Activated CD4-positive, alpha-beta memory T cell treated with anti-CD3 and anti-CD28 coated beads for 36 hours (primary cell): ENCODE results near the gene RAD51B. TPM values are rescaled to one million over a fixed set of nuclear protein-coding genes. Genes with fewer than 3 reads are reported as not detected.
A peak's percentile ranks its signal among the peaks of the same experiment; 100 is the strongest.

Source experiments
- CTCF ChIA-PET: fragments of 350-600 bp; sonication (Branson Sonifier 250); formaldehyde crosslinking; loops from one replicate; lab custom pipeline; 2021; ENCODE audit warnings: antibody characterized with exemption, inconsistent platforms; lab: Charles Lee
- POLR2A ChIA-PET: fragments of 350-600 bp; sonication (Branson Sonifier 250); formaldehyde crosslinking; loops from one replicate; lab custom pipeline; 2021; ENCODE audit warnings: antibody characterized with exemption; lab: Charles Lee
- DNase-seq: peaks from one replicate; pipeline ENCODE4 v3.0.0-alpha.2; 2020
- H3K27ac Mint-ChIP-seq: one replicate; pipeline ENCODE4 v1.8.0; 2021; ENCODE audit warnings: mixed read lengths
- H3K27me3 Mint-ChIP-seq: one replicate; pipeline ENCODE4 v1.8.0; 2021; ENCODE audit warnings: mixed read lengths
- H3K36me3 Mint-ChIP-seq: one replicate; pipeline ENCODE4 v1.8.0; 2021; ENCODE audit warnings: mixed read lengths
- H3K4me1 Mint-ChIP-seq: one replicate; pipeline ENCODE4 v1.8.0; 2021; ENCODE audit warnings: low read depth, mixed read lengths
- H3K4me3 Mint-ChIP-seq: one replicate; pipeline ENCODE4 v1.8.0; 2021; ENCODE audit warnings: mild to moderate bottlenecking, mixed read lengths
- H3K9me3 Mint-ChIP-seq: one replicate; pipeline ENCODE4 v1.8.0; 2021; ENCODE audit warnings: mixed read lengths
- intact Hi-C: fragments of 100-400 bp; cut with micrococcal nuclease; formaldehyde crosslinking; loops from one replicate; pipeline ENCODE4 v1.15.1; 2023
- total RNA-seq, 2 experiments: library from RNA; stranded (reverse); gene quantifications; one replicate each; pipeline ENCODE4 v1.2.3, GENCODE V29; 2021

The RAD51B gene
- total RNA-seq, 2 experiments from 2014 or later: 32.3 to 34.3 TPM

DNA sequence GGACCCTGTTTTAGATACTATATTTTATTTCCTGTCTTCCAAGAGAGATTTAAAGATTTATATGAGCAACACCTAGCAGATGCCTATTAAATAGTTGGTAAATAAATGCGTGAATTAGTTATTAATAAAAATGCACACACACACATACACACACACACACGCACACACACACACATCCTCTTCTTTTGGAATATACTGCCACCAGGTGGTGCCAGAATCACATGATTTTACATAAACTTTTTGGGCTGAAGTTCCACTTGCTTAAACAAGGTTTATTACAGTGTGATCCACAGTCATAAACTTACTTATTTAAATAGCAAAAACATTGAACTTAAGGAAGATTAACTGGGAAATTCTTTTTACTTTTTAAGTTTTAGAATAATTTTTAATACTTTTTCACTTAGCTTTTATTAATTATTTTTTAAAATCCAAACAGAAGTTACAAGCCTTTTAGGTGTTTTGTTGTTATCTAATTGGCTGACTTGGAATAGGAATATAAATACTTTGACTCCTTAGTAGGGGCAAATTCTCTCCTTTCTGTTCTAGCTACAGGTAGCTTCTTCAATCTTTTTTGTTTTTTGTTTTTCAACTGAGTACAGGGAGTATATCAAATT is 17.5 kb downstream of the RAD51B start:
- DNase-seq: peak; percentile 53
- Mint-ChIP-seq H3K27ac (no peak overlapping the region), H3K27me3 (no peaks in the 10 kb centered on the region), H3K4me1 (no peaks in the 10 kb centered on the region), H3K4me3 (no peak overlapping the region), H3K9me3 (no peaks in the 10 kb centered on the region), H3K36me3 (peaks cover 13% of the 10 kb centered on the region)
- POLR2A ChIA-PET: no interaction called here
- intact Hi-C loops: no loop called here
- CTCF ChIA-PET: interaction anchor here (0.6 to 1.9 kb wide), 8 partner anchors 10 to 1011 kb away, joined by 3 to 7 read pairs (median 3); no protein-coding TSS in a partner anchor

DNA sequence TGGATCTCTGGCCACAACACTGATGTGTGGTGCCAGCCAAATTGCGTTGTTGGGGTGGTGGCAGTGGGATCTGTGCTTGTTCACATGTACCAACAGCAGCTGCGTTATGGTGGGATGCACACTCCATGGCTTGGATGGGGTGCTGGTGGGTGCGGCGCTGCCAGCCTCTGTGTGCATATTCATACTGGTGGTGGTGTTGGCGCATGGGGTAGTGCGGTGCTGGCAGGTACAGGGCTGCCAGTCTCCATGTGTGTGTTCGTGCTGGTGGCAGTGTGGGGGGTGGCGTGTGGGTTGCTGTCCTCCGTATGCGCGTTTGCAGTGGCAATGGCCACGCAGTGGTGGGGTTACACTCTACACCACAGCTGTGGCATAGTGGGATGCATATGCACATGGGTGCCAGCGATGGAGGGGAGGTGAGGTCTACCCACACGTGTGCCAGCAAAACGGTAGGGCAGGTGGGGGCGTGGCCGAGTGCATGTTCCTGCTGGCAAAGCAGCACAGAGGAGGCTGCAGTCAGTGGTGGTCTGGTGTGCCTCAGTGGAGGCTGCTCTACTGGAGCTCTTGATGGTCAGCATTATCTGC is 26.5 kb downstream of the RAD51B start:
- Mint-ChIP-seq H3K4me3 (no peak overlapping the region), H3K9me3 (peaks cover 19% of the 10 kb centered on the region), H3K27ac (no peak overlapping the region), H3K27me3 (no peaks in the 10 kb centered on the region), H3K4me1 (no peaks in the 10 kb centered on the region), H3K36me3 (peaks cover 28% of the 10 kb centered on the region)
- DNase-seq: no peak
- POLR2A ChIA-PET: no interaction called here
- CTCF ChIA-PET: interaction anchor here (0.6 kb wide), 1 partner anchor 37 kb away, joined by 4 read pairs; no protein-coding TSS in a partner anchor
- intact Hi-C loops: no loop called here

DNA sequence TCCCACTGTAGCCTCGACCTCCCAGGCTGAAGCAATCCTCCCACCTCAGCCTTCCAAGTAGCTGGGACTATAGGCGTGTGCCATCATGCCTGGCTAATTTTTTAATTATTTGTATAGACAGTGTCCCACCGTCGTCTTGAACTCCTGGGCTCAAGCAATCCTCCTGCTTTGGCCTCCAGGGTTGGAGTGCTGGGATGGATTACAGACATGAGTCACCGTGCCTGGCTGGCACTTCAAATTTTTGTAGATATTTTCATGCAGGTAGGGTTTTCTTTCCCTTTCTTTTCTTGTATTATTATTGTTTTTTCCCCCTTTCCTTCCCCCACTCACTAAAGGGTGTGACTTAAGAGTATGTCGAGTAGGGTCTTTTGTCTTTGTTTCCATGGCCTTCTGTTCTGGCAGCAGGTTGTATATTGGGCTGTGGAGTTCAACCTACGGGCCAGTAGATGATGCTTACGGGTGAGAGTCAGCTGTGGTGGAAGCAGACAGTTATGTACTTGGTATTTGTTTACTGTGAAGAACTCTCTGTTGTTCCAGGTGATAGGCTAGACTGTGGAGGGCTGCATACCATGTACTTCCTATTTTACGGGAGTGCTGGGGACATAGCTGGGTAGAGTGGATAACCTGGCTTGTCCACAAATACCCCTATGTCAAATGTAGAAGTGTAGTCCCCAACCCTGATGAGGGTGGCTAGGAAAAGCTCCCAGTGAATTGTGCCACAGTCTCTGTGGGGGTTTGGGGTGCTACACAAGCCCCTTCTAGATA is 30.7 kb downstream of the RAD51B start:
- Mint-ChIP-seq H3K9me3 (peaks cover 15% of the 10 kb centered on the region), H3K4me3 (no peak overlapping the region), H3K36me3 (peaks cover 24% of the 10 kb centered on the region), H3K4me1 (no peaks in the 10 kb centered on the region), H3K27me3 (no peaks in the 10 kb centered on the region), H3K27ac (no peak overlapping the region)
- CTCF ChIA-PET: no interaction called here
- intact Hi-C loops: no loop called here
- DNase-seq: no peak
- POLR2A ChIA-PET: no interaction called here

DNA sequence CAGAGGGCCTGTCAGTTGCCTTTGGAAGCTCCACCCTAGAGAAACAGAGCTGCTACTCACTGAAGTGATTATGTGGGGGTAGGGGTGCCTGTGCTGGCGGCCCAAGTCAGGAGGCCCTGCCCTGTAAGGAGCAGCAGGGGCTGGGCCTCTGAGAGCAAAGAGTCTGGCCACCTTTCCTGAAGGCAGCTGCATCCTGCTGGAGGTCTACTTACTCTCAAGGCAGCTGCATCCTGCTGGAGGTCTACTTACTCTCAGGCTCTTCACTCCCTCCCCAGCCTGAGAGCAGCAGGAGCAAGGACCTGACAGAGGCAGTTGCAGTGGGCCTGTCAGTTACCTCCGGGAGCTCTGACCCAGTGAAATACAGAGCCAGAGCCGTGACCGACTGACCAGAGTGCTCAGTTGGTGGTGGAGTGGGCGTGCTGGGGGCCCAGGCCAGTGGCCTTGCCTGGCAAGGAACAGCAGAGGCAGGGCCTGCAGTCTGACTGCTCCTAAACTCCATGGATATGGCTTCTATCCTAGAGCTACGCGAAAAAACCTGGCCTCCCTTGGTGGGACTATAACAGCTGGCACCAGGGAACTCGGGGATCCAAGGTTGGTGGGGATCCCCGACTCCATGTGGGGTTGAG is 32.3 kb downstream of the RAD51B start:
- H3K27me3 Mint-ChIP-seq: no peaks in the 10 kb centered on the region
- no peak overlapping the region for H3K4me3 Mint-ChIP-seq
- H3K4me1 Mint-ChIP-seq: no peaks in the 10 kb centered on the region
- ChIA-PET CTCF (interaction anchor here (0.7 to 1.2 kb wide), 2 partner anchors 14 to 82 kb away, joined by 3 read pairs; no protein-coding TSS in a partner anchor), POLR2A (no interaction called here)
- H3K36me3 Mint-ChIP-seq: peaks cover 19% of the 10 kb centered on the region
- H3K9me3 Mint-ChIP-seq: peaks cover 11% of the 10 kb centered on the region
- no peak overlapping the region for H3K27ac Mint-ChIP-seq
- intact Hi-C loops: no loop called here
- DNase-seq: no peak

DNA sequence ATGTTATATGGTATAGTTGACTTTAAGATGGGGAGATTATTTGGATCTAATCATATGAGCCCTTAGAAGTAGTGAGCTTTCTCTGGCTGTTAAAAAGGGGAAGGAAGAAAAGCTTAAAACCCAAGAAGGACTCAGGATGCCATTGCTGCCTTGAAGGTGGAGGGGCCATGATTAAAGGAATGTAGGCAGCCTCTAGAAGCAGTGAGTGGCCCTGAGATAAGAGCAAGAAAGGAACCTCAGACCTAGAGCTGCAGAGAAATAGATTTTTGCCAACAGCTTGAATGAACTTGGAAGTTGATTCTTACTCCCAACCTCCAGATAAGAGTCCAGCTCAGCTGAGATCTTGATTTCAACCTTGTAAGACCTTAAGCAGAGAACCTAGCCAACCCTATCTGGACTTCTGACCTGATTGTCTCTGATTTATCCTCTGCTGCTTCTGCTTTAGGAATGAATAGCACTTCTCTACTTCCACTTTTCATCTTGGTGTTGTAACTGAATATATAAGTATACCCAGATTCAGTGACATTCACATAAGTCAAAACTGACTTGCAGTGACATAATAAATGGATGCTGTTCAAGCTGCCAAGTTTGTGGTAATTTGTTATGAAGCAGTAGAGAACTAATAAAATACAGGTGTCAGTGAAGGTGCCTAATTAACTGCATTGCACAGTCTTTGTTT is 33.5 kb downstream of the RAD51B start:
- Mint-ChIP-seq H3K27ac (no peak overlapping the region), H3K9me3 (peaks cover 8% of the 10 kb centered on the region), H3K36me3 (peaks cover 13% of the 10 kb centered on the region), H3K4me1 (no peaks in the 10 kb centered on the region), H3K4me3 (no peak overlapping the region), H3K27me3 (no peaks in the 10 kb centered on the region)
- ChIA-PET POLR2A (no interaction called here), CTCF (no interaction called here)
- intact Hi-C loops: no loop called here
- DNase-seq: no peak

DNA sequence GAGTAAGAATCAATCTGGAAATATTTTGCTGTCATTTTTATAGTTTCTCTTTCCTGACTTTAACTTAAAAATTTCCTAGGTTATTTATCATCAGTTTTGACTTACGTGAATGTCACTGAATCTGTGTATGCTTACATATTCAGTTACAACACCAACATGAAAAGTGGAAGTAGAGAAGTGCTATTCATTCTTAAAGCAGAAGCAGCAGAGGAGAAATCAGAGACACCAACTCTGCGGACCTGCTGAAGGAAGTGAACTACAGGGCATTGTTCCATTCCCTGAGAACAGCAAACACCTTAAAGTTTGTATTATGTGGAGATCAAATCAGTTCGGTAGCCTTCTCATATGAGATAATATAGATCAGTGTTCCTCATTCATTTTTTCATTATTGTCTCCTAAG is 34.1 kb downstream of the RAD51B start:
- Mint-ChIP-seq H3K9me3 (peaks cover 4% of the 10 kb centered on the region), H3K27me3 (no peaks in the 10 kb centered on the region), H3K4me3 (no peak overlapping the region), H3K36me3 (peaks cover 8% of the 10 kb centered on the region), H3K27ac (no peak overlapping the region), H3K4me1 (no peaks in the 10 kb centered on the region)
- DNase-seq: no peak
- CTCF ChIA-PET: no interaction called here
- intact Hi-C loops: no loop called here
- POLR2A ChIA-PET: interaction anchor here (0.6 kb wide), 1 partner anchor 832 kb away, joined by 3 read pairs; no protein-coding TSS in a partner anchor

DNA sequence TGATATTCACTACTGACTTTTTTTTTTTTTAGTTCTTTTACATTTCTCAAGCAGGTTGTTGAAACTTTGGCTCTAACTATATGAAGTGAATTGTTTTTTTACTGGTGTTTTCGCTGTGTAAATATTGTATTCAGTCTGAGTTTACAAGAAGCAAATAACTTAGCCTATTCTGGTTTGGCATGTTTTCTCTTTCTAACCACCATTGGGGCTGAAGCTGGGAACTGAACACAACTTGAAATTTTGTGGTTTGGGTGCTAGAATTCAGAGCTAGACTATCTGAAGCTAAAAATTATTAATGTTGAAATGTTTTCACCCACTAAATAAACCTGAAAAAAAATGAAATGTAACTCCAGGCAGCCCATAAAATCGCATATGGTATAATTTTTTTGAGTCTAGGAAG is 37.2 kb downstream of the RAD51B start:
- Mint-ChIP-seq H3K4me1 (peaks cover 2% of the 10 kb centered on the region), H3K36me3 (no peaks in the 10 kb centered on the region), H3K27me3 (no peaks in the 10 kb centered on the region), H3K27ac (no peak overlapping the region), H3K4me3 (no peak overlapping the region), H3K9me3 (no peaks in the 10 kb centered on the region)
- intact Hi-C loops: no loop called here
- POLR2A ChIA-PET: no interaction called here
- DNase-seq: no peak
- CTCF ChIA-PET: interaction anchor here (0.7 kb wide), 1 partner anchor 435 kb away, joined by 3 read pairs; no protein-coding TSS in a partner anchor

DNA sequence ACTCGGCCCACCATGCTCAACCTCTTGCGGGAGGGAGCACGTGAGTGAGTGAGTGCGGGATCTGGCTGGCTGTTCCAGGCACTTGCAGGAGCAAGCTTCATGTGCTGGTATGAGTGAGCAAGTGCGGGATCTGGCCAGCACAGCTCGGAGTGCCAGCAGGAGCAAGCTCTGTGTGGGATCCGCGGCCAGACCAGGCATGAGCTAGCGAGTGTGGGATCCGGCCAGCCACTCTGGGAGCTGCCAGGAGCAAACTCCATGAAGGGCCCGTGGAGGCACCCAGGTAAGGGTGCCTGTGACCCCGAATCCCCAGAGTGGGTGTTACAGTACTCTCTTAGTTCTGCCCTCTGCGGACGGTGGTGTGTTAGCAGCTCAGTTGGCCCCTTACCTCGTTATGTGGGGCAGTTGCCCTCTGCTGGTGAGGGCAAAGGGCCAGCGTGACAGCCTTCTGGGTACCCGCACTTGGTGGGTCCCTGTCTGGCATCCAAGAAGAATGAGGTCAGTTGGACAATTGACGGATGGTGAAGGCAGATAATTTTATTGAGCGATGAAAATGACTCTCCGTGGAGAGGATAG is 38.3 kb downstream of the RAD51B start:
- Mint-ChIP-seq H3K4me3 (no peak overlapping the region), H3K36me3 (no peaks in the 10 kb centered on the region), H3K9me3 (no peaks in the 10 kb centered on the region), H3K4me1 (peaks cover 2% of the 10 kb centered on the region), H3K27me3 (no peaks in the 10 kb centered on the region), H3K27ac (no peak overlapping the region)
- CTCF ChIA-PET: no interaction called here
- intact Hi-C loops: no loop called here
- no peak for DNase-seq
- POLR2A ChIA-PET: no interaction called here

DNA sequence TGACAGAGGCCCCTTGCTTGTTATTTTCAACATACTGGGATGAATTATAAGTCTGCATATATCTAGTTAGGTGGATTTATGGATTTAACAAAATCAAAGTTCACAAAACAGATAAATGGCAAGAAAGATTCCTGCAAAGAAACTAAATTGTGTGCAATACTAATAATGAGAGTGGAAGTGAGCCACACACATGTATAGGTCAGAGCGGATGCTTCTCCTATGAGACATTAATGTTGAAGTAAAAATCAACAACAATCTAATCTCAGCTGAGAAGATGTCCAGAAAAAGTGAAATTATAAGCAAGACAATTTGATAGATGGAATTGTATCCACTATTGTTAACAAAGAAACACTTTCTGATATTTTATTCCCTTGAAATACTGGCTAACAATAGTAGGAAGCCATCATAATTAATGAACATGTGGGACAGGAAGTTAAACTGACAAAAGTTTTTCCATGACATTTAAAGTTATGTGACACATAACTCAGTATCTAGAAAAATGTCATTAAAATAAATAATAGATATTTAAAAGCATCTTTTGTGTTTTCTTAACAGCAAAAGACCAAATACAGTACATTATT is 39.7 kb downstream of the RAD51B start:
- ChIA-PET POLR2A (no interaction called here), CTCF (no interaction called here)
- DNase-seq: no peak
- Mint-ChIP-seq H3K27ac (no peak overlapping the region), H3K36me3 (no peaks in the 10 kb centered on the region), H3K9me3 (no peaks in the 10 kb centered on the region), H3K4me3 (no peak overlapping the region), H3K4me1 (peaks cover 2% of the 10 kb centered on the region), H3K27me3 (no peaks in the 10 kb centered on the region)
- intact Hi-C loops: no loop called here

DNA sequence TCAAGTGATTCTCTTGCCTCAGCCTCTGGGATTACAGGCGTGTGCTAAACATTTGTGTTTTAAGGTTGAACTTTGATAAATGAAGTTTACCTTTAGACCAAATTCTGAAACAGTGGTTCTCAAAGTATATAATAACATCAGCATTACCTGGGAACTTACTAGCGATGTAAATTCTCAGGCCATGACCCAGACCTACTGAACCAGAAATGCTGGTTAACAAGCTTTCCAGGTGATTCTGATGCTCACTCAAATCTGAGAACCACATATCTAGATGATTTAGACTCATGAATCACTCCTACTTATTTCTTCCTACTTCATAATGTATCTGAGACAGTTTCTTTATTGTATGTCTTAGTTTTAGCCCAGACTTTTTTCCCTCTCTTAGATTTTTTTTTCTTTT is 43.6 kb downstream of the RAD51B start:
- no peak overlapping the region for H3K4me3 Mint-ChIP-seq
- H3K36me3 Mint-ChIP-seq: peaks cover 17% of the 10 kb centered on the region
- peaks cover 6% of the 10 kb centered on the region for H3K4me1 Mint-ChIP-seq
- intact Hi-C loops: no loop called here
- H3K9me3 Mint-ChIP-seq: no peaks in the 10 kb centered on the region
- no peak overlapping the region for H3K27ac Mint-ChIP-seq
- ChIA-PET POLR2A (no interaction called here), CTCF (no interaction called here)
- no peak for DNase-seq
- no peaks in the 10 kb centered on the region for H3K27me3 Mint-ChIP-seq
